Measurements from ENCODE around the gene TPO.
"Not testable (repeated sequence)": the region's sequence is repeated elsewhere in the genome, so short reads cannot be mapped to it uniquely, and the experiment has no call there.

Gene TPO

DNA sequence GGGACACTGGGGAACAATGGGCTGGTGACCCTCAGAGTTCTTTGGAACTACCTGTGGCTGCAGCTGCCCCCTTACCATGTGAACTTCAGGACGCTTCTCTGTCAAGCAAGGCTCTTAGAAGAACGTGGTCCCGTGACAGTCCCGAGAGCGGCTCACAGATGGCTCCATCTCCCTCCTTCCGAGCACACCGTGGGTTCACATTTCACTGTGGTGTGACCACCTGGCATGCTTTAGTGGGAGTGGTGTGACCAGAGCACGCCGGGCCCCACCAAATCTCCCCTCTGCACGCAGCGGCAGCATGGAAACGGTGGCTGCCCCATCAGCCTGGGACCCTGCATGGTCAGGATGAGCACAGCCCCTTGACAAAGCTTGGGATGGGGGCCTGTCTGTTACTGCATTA is 9.7 kb upstream of the TPO start:
- no peak overlapping the region for H3K4me3 ChIP-seq (ENCODE audit: low read depth, low read length)

DNA sequence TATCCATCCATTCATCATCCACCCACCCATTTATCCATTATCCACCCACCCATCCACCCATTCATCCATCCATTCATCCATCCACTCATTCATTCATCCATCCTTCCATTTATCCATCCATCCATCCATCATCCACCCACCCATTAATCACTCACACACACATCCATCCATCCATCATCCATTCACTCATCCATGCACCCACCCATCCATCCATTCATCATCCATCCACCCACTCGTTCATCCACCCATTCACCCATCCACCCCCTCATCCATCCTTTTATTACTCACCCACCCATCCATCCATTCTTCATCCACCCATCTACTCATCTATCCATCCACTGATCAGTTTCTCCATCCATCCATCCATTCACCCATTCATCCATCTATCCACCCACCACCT is 8.1 kb upstream of the TPO start:
- no peak overlapping the region for H3K4me3 ChIP-seq (ENCODE audit: low read depth, low read length)

DNA sequence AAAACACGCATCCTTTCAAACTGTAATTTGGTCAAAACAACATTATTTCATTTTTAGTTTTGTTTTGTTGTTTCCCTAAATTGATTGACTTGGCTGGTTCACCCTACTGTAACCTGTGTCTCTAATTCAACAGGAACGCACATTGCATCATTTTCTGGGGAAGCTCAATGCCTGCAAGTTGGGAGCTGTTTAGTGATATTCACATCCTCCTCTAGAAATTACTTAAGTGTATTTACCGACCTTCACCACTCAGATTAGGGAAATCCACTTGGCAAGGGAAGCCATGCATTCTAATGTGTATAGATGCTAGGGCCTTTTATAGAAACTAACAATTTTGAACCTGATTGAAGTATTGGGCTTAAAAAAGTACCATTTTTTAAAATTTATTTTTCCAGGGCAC is 7.3 kb upstream of the TPO start:
- no peak overlapping the region for H3K4me3 ChIP-seq (ENCODE audit: low read depth, low read length)

DNA sequence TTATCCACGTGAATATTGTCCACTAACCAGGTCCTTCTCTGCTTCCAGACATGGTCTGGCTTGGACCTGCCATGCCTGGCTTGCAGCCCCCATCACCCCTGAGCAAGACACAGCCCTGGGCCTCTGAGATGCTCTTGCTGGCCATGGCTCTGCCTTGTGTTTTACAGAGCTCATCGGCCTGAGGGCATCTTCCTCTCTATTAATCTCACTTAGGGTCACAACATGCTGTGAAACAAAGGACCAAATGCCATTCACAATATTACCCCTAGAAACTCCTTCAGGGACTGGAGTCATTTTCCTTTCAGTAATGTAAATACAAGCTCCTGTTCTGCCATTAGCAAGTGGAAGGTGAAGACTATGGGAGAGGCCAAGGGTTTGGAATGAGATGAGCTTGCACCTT is 6.8 kb upstream of the TPO start:
- H3K4me3 ChIP-seq (ENCODE audit: low read depth, low read length) = no peak overlapping the region

DNA sequence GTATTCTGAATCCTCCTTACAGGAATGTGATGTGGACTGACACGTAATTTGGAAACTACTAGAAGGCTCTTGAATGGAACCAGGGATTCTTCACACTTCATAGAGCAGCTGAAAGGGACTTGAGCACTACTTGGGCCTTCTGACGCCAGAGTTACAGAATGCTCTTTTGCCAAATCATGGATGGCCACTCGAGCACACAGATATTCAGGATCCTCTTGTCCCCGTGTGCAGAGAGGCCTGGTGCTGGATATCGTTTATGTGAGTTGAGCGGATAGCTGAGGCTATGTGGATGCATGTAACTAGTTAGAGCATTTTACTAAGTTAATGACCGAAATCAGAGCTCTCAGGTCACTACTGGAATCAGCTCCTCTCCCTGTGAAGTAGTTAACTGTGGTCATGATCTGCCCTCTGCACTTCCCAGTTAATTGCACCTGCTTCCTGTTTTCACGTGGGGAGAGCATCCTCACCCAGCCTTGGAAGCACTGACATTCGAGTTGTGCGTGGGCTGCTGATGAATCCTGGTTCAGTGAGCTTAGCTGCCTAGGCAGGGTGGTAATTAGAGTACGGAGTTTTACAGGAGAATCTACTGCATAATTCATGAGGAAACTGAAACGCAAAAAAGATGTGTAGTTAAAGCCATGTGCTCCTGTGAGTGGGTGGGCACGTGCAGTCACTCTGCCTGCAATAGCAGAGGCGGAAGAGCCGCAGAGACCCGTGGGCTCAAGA is 5.2 kb upstream of the TPO start:
- H3K4me3 ChIP-seq (ENCODE audit: low read depth, low read length) = no peak overlapping the region

DNA sequence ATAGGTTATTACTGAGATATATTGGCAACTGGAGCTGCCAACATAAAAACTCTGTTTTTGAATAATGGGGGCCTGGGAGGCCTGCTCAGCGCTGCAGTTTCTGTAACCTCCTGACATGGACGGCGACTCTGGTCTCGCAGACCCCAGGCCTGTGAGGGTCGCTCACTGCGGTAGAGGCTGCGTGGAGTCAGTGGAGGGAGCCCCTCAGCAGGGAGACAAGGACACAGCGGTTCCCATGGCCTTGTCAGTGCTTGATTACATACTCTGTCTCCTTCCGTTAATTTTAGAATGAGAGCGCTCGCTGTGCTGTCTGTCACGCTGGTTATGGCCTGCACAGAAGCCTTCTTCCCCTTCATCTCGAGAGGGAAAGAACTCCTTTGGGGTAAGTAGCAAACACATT is 858 bp downstream of the TPO start:
- H3K4me3 ChIP-seq (ENCODE audit: low read depth, low read length) = no peak overlapping the region

DNA sequence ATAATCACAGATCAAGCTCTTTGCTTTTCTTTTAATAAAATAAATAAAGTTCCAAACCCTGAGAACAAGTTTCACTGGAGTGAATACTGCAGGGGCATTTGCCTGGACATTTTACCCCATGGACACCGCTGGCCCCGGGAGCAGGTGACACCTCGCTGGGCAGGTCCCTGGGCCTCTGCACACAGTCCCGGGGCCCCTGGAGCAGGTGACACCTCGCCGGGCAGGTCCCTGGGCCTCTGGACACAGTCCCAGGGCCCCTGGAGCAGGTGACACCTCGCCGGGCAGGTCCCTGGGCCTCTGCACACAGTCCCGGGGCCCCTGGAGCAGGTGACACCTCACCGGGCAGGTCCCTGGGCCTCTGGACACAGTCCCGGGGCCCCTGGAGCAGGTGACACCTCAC is 1.6 kb downstream of the TPO start:
- not testable (repeated sequence) for H3K4me3 ChIP-seq (ENCODE audit: low read depth, low read length)

DNA sequence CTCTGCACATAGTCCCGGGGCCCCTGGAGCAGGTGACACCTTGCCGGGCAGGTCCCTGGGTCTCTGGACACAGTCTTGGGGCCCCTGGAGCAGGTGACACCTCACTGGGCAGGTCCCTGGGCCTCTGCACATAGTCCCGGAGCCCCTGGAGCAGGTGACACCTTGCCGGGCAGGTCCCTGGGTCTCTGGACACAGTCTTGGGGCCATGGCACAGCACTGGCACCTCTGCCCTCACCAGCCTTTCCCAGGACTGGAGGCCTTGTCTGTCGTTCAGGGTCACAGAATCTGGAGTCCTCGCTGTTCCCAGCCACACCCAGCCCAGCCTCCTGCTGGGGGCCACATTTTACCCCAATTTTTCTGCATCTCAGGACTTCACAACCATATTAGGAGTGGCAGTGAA is 2.2 kb downstream of the TPO start:
- no peak overlapping the region for H3K4me3 ChIP-seq (ENCODE audit: low read depth, low read length)

DNA sequence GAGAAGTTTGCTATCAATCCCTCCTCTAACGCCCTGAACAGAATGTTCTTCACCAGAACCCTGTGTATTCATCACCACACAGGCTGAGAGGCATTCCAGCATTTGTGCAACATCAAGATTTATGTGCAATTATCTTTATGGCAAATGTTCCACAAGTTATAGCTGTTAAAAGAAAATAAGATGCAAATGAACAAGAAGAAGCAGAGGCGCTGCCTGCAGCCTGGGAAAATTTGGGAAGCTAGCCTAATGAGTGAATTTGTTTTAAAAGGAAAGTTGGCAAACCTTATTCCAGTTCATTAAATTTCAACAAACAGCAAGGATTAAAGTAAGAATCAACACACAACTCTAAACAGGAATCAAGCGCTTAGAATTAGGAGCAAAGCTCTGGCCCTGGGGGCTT is 5.3 kb downstream of the TPO start:
- H3K4me3 ChIP-seq (ENCODE audit: low read depth, low read length) = no peak overlapping the region

DNA sequence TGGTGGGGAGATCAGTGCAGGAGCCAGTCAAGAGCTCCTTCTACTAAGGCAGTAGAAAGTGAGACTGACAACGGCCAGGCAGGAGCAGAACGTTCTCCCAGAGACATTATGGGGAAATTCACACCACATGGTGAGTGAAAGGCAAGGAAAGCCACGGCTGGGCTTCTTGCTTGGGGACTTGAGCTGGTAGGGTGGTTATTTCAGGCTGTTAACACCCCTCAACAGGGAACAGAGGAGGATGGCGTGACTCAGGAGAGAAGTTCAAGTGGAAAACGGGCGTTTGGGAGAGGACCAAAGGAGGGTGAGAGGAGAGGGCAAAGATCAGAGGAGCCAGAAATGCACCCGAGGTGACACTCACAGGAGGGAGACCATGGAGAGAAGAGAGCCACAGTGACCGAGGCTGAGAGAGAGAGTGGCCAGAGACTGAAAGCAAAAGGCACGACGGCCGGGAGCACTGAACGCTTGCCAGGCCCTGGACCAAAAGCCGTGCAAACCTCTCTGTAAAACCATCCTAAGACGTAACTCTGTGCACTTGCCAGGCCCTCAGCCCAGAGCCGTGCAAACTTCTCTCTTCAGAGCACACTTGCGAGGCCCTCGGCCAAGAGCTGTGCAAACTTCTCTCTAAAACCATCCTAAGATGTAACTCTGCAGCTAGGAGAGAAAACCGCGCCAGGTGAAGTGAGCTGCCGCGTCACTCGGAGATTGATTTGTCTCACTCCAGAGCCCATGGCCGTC is 7.7 kb downstream of the TPO start:
- no peak overlapping the region for H3K4me3 ChIP-seq (ENCODE audit: low read depth, low read length)

DNA sequence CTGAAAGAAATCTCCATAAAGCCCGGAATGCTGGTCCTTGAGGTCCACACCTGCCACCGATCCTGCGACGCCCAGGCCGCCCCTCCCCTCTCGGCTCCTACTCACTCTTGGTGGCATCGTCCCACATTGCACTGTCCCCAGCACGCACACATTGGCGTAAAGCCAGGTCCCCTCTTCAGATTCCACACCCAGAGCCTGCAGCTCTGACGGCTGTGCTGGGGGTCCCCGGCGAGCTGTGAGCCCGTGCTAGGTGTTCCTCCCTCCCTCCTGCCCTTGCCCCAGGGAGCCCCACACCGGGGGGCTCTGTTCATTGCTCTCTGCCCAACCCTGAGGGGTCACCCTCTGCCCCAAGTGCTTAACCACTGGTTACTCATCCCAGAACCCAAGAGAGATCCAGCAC is 8.5 kb downstream of the TPO start:
- no peak overlapping the region for H3K4me3 ChIP-seq (ENCODE audit: low read depth, low read length)

DNA sequence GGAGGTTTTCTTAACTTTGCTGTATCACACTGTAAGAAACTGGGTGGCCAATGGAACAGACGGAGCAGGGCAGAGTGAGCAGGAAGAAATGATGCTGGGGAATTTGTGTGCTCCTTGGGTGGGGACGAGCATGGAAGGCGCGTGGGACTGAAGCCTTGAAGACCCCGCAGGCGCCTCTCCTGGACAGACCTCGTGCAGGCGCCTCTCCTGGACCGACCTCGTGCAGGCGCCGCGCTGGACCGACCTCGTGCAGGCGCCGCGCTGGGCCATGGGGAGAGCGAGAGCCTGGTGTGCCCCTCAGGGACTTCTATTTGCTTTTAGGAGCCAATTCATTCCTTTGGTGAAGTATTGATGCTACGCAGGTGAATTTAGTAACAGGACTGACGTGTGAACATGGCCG is 8.9 kb downstream of the TPO start:
- no peak overlapping the region for H3K4me3 ChIP-seq (ENCODE audit: low read depth, low read length)

DNA sequence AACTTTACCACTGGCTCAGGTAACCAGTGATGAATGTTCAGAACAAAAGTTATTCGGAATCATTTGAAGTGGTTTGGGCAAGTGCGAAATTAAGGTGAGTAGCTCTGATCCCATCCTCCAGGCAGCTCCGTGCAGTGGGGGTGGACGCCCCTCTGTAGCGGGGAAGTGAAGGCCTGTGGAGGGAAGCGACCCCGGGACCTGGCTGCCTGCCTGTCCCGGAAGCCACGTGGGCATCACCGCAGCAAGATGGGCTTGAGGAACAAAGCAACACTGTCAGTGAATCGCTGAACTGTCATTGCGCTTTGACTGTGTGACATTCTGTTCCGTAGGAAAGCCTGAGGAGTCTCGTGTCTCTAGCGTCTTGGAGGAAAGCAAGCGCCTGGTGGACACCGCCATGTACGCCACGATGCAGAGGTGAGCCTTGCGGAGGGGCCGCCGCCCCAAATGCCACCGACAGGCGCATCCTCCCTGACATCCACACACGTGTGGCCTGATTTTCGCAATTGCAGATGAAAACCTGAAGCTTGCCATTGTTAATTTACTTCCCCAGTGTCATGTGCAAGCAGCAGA is 9.5 kb downstream of the TPO start:
- no peak overlapping the region for H3K4me3 ChIP-seq (ENCODE audit: low read depth, low read length)

DNA sequence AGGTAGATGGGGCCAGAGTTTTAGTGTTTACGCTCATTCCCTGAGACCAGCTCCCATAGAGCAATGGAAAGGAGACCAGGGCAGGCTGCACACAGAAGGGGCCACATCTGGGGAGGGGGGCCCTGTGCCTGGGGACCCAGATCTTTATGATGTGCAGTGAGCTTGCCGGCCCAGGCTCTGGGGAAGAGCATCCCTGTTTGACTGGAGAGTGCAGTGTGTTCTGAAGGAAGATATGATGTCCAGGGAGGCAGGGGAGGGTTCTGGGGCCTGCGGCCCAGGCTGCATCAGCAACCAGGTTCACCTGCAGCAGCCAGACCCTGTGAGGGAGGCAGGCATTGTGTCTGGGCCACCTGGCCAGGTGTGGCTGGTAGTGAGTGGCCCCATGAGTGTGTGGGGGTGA is 13.8 kb downstream of the TPO start:
- H3K4me3 ChIP-seq (ENCODE audit: low read depth, low read length) = no peak overlapping the region

DNA sequence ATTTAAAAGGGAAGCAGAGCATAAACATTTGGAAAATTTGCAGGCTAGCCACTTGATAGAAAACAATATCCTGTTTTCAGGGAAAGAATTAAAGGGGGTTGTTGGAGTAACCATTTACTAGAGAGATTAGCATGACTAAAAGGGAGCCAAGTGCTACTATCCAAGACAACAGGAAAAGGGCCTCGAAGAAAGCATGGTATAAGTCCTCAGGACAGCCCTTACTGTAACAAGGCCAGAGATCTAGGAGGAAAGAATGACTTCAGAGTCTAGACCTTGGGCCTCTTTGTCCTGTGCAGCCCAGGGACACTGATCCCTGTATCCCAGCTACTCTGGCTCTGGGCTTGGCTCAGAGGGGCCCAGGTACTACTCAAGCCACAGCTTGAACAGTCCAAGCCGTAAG is 16.6 kb downstream of the TPO start:
- H3K4me3 ChIP-seq (ENCODE audit: low read depth, low read length) = no peak overlapping the region

DNA sequence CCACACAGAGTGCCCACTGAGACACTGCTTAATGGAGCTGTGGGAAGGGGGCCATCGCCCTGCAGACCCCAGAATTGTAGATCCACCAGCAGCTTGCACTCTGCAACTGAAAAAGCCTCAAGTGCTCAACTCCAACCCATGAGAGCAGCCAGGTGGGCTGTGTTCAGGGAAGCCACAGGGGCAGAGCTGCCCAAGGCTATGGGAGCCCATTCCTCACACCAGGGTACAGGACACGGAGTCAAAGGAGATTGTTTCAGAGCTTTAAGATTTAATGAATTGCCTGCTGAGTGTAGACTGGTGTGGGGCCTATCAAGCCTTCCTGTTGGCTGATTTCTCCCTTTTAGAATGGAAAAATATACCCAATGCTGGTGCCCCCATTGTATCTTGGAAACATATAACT is 17.2 kb downstream of the TPO start:
- H3K4me3 ChIP-seq (ENCODE audit: low read depth, low read length) = no peak overlapping the region

DNA sequence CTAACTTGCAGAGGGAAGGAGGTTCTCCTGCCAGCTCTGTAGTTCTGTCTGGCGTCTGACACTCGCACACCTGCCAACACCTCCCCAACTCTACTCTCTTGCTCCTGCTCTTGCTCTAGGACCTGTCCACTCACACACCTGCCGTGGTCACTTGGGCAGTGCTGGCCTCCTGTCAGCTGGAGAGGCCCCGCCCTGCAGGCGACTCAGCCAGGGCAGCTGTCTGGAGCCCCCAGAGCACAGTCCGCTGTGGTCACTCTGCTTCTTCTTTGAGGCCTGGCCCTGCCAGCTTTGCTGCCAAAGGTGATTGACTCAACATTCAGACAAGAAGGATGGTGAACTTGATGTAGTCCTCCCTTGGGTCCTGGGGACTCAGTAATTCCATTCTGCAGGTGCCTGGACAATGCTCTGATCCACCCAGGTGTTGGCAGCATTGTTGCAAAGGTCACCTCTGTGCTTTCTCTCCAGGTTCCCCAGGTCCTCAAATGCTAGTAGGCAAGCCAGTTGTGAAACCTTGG is 18.7 kb downstream of the TPO start:
- H3K4me3 ChIP-seq (ENCODE audit: low read depth, low read length) = no peak overlapping the region

DNA sequence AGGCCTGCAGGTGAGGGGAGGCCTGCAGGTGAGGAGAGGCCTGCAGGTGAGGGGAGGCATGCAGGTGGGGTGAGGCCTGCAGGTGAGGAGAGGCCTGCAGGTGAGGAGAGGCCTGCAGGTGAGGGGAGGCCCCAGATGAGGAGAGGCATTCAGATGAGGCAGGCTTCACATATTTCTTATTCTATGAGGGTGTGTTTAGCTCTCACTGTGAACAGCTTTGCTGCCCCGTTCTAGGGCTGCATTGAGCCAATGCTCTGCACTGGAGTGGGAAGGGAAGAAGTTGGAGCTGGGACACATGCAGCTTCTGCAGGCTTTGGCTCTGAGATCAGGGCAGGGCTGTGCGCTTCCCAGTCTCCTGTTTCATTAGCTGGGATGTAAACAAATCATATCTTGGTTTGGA is 19.5 kb downstream of the TPO start:
- no peak overlapping the region for H3K4me3 ChIP-seq (ENCODE audit: low read depth, low read length)

DNA sequence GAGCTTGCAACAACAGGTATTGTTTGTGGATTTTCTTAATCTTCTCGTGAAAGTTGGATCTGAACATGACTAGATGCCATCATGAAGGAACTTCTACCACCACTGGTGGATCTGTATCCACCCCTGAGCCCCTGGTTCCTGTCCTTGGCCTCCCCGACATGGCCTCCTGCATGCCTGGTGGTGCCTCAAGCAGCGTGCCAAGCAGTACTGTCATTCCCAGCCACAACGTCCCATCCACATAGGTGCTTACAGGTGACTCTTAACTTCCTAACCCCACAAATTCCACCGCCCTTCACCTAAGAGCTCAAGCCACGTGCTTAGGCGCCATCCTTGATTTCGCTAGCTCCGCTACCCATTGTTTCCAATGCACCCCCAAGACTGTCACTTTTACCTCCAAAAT is 23.1 kb downstream of the TPO start:
- no peak overlapping the region for H3K4me3 ChIP-seq (ENCODE audit: low read depth, low read length)

DNA sequence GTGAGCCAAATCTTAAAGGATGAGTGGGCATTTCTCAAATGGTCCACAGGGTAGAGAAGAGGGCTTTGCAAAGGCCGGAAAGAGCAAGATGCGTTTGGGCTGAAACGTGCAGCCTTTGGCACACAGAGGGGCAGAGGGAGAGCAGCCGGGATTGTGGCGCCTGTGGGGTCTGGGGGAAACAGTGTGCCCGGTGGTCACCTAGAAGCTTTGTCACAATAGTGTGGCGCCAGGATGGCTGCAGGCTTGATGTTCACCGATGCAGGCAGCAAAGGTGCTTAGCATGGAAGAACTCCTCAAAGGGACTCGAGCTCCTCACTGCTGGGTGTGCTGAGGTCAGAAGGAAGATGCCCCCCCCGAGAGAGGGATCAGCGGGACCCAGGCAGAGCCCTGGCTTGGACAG is 23.8 kb downstream of the TPO start:
- no peak overlapping the region for H3K4me3 ChIP-seq (ENCODE audit: low read depth, low read length)

DNA sequence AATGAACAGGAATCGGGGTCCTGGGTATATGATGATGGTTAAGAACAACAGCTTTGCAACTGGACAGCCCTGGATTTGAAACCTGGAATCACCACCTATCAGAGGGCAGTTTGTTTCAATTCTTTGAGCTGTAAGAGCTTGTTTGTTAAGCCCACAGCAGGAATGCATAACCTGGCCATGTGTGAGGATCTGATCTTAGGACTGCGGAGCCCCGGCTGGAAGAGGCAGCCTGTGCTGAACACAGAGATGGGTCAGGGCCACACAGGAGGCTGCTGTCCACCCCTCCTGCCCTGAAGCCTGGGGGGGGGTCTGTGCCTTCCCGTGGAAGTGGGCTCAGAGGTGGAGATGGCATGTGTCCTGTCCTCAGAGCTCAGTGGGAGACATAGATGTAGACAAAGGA is 24.3 kb downstream of the TPO start:
- H3K4me3 ChIP-seq (ENCODE audit: low read depth, low read length) = no peak overlapping the region

DNA sequence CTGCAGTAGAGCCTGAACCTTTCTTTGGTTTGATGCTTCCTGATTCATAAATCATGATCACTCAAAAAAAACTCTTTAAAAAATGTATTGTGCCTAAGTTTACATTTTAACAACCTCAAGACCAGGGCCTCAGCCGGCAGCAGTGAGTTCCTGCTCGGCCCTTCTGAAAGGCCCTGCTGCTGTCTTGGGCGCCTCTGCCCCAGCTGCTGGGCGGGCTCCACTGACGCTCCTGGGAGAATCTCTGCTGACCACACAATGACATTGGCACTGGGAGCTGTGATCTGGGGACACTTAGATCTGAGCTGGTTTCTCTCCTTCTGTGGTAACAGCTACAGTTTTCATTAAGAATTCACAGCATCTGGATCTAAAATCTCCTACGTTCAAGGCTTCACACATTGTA is 25.7 kb downstream of the TPO start:
- no peak overlapping the region for H3K4me3 ChIP-seq (ENCODE audit: low read depth, low read length)
